ENCODE measurements around the gene FBXO44.

DNA sequence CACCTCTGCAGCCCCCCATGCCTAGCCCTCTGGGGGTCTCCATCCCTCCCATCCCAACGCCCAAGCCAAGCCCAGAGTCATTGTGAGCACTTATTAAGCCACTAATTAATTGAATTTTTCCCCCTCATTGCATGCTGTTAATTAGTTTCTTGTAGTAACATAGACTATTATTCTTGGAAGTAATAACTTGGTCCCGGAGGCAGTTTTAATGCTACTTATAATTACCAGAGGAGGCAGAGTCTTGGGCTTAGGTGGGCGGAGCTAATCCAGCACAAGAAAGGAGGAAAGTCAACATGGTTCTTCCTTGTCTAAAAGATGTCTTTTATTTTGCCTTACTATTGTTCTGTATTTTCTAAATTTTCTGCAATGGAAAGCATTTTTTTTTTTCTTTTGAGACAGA, 28.1 kb upstream of the FBXO44 start:
- TF ChIP-seq, protein P1, sequence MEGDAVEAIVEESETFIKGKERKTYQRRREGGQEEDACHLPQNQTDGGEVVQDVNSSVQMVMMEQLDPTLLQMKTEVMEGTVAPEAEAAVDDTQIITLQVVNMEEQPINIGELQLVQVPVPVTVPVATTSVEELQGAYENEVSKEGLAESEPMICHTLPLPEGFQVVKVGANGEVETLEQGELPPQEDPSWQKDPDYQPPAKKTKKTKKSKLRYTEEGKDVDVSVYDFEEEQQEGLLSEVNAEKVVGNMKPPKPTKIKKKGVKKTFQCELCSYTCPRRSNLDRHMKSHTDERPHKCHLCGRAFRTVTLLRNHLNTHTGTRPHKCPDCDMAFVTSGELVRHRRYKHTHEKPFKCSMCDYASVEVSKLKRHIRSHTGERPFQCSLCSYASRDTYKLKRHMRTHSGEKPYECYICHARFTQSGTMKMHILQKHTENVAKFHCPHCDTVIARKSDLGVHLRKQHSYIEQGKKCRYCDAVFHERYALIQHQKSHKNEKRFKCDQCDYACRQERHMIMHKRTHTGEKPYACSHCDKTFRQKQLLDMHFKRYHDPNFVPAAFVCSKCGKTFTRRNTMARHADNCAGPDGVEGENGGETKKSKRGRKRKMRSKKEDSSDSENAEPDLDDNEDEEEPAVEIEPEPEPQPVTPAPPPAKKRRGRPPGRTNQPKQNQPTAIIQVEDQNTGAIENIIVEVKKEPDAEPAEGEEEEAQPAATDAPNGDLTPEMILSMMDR (IDR thresholded peaks at IDR 0.05) = no peak
- TF ChIP-seq POLR2A (IDR thresholded peaks at IDR 0.05) = no peak

All from breast epithelium (tissue), 3 donors.